WTC11 (cell line): ENCODE results near the gene PRUNE2.

Experiments used
- ETV6 ChIP-seq: sonication (generic); formaldehyde crosslinking; IDR thresholded peaks from 2 replicates; pipeline ENCODE4 v1.8.1; 2022; ENCODE audit warnings: mild to moderate bottlenecking, missing genetic modification reagents
- IRF2 ChIP-seq: sonication (generic); formaldehyde crosslinking; IDR thresholded peaks from 2 replicates; pipeline ENCODE4 v1.8.0; 2022; ENCODE audit warnings: low read depth, missing genetic modification reagents, borderline replicate concordance
- JUN ChIP-seq: sonication (generic); formaldehyde crosslinking; IDR thresholded peaks from 2 replicates; pipeline ENCODE4 v1.8.0; 2023; ENCODE audit warnings: mild to moderate bottlenecking, missing genetic modification reagents
- SOX15 ChIP-seq: fragments of 250-450 bp; sonication (Bioruptor Pico); IDR thresholded peaks from 2 replicates; pipeline ENCODE4 v1.9.0; 2021; ENCODE audit warnings: mild to moderate bottlenecking
- SP1 ChIP-seq: sonication (generic); formaldehyde crosslinking; conservative IDR thresholded peaks from 2 replicates; pipeline ENCODE4 v1.8.1; 2022; ENCODE audit warnings: missing genetic modification reagents
- ZNF219 ChIP-seq: sonication (generic); formaldehyde crosslinking; IDR thresholded peaks from 2 replicates; pipeline ENCODE4 v1.8.0; 2023; ENCODE audit warnings: missing genetic modification reagents, mild to moderate bottlenecking, borderline replicate concordance
- ZNF317 ChIP-seq: sonication (generic); formaldehyde crosslinking; IDR thresholded peaks from 2 replicates; pipeline ENCODE4 v1.8.1; 2023; ENCODE audit warnings: low read depth, mild to moderate bottlenecking, moderate library complexity, missing genetic modification reagents, borderline replicate concordance
- TF ChIP-seq, protein P1 (sequence below): fragments of 200-600 bp; IDR thresholded peaks from 2 replicates; pipeline ENCODE4 v1.8.0; 2022; ENCODE audit warnings: antibody characterized with exemption
- TF ChIP-seq, protein P2 (sequence below): sonication (generic); formaldehyde crosslinking; conservative IDR thresholded peaks from 2 replicates; pipeline ENCODE4 v1.8.1; 2022; ENCODE audit warnings: mild to moderate bottlenecking, missing genetic modification reagents
- TF ChIP-seq, protein P3 (sequence below): sonication (generic); formaldehyde crosslinking; IDR thresholded peaks from 2 replicates; pipeline ENCODE4 v1.8.1; 2022; ENCODE audit warnings: missing genetic modification reagents, borderline replicate concordance
- TF ChIP-seq, protein P4 (sequence below): sonication (generic); formaldehyde crosslinking; IDR thresholded peaks from 2 replicates; pipeline ENCODE4 v1.8.0; 2022; ENCODE audit warnings: mild to moderate bottlenecking, missing genetic modification reagents
- TF ChIP-seq, protein P5 (sequence below): sonication (generic); formaldehyde crosslinking; IDR thresholded peaks from 2 replicates; pipeline ENCODE4 v1.8.1; 2023; ENCODE audit warnings: mild to moderate bottlenecking, moderate library complexity, missing genetic modification reagents
- TF ChIP-seq, protein P6 (sequence below): sonication (generic); formaldehyde crosslinking; IDR thresholded peaks from 2 replicates; pipeline ENCODE4 v1.8.1; 2023; ENCODE audit warnings: mild to moderate bottlenecking, missing genetic modification reagents

DNA sequence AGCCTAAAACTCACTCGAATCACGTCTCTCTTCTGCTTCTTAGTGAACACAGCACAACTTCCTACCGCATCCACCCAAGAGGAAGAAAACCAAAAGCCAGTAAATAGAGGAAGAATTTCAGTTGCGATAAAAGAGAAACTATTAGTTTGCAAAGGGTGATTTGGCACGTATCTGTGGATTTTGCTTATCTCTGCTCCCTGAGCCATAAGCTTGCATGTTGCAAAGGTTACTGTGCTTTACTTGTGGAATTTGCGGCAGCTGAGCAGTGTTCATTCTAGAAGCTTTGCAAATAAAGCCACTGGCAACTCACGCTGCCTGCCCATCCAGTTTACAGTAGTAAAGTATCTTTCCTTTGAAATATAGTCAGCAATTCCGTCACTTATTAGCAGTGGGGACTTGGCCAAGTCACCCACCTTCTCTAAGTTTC, 290.7 kb downstream of the PRUNE2 start:
- no peak for TF ChIP-seq ETV6 (CRISPR knock-in tag)
- TF ChIP-seq SP1, result no peak
- TF ChIP-seq, protein P1, sequence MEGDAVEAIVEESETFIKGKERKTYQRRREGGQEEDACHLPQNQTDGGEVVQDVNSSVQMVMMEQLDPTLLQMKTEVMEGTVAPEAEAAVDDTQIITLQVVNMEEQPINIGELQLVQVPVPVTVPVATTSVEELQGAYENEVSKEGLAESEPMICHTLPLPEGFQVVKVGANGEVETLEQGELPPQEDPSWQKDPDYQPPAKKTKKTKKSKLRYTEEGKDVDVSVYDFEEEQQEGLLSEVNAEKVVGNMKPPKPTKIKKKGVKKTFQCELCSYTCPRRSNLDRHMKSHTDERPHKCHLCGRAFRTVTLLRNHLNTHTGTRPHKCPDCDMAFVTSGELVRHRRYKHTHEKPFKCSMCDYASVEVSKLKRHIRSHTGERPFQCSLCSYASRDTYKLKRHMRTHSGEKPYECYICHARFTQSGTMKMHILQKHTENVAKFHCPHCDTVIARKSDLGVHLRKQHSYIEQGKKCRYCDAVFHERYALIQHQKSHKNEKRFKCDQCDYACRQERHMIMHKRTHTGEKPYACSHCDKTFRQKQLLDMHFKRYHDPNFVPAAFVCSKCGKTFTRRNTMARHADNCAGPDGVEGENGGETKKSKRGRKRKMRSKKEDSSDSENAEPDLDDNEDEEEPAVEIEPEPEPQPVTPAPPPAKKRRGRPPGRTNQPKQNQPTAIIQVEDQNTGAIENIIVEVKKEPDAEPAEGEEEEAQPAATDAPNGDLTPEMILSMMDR, result no peak
- TF ChIP-seq, protein P2, sequence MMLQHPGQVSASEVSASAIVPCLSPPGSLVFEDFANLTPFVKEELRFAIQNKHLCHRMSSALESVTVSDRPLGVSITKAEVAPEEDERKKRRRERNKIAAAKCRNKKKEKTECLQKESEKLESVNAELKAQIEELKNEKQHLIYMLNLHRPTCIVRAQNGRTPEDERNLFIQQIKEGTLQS, result no peak
- no peak for TF ChIP-seq JUN (CRISPR knock-in tag)
- TF ChIP-seq SOX15 (CRISPR knock-in tag), result no peak
- TF ChIP-seq, protein P3, sequence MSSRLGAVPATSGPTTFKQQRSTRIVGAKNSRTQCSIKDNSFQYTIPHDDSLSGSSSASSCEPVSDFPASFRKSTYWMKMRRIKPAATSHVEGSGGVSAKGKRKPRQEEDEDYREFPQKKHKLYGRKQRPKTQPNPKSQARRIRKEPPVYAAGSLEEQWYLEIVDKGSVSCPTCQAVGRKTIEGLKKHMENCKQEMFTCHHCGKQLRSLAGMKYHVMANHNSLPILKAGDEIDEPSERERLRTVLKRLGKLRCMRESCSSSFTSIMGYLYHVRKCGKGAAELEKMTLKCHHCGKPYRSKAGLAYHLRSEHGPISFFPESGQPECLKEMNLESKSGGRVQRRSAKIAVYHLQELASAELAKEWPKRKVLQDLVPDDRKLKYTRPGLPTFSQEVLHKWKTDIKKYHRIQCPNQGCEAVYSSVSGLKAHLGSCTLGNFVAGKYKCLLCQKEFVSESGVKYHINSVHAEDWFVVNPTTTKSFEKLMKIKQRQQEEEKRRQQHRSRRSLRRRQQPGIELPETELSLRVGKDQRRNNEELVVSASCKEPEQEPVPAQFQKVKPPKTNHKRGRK (CRISPR knock-in tag), result no peak
- TF ChIP-seq ZNF317 (CRISPR knock-in tag), result no peak
- TF ChIP-seq, protein P4, sequence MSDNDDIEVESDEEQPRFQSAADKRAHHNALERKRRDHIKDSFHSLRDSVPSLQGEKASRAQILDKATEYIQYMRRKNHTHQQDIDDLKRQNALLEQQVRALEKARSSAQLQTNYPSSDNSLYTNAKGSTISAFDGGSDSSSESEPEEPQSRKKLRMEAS (CRISPR knock-in tag), result no peak
- TF ChIP-seq, protein P5, sequence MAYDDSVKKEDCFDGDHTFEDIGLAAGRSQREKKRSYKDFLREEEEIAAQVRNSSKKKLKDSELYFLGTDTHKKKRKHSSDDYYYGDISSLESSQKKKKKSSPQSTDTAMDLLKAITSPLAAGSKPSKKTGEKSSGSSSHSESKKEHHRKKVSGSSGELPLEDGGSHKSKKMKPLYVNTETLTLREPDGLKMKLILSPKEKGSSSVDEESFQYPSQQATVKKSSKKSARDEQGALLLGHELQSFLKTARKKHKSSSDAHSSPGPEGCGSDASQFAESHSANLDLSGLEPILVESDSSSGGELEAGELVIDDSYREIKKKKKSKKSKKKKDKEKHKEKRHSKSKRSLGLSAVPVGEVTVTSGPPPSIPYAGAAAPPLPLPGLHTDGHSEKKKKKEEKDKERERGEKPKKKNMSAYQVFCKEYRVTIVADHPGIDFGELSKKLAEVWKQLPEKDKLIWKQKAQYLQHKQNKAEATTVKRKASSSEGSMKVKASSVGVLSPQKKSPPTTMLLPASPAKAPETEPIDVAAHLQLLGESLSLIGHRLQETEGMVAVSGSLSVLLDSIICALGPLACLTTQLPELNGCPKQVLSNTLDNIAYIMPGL (CRISPR knock-in tag), result no peak
- TF ChIP-seq, protein P6, sequence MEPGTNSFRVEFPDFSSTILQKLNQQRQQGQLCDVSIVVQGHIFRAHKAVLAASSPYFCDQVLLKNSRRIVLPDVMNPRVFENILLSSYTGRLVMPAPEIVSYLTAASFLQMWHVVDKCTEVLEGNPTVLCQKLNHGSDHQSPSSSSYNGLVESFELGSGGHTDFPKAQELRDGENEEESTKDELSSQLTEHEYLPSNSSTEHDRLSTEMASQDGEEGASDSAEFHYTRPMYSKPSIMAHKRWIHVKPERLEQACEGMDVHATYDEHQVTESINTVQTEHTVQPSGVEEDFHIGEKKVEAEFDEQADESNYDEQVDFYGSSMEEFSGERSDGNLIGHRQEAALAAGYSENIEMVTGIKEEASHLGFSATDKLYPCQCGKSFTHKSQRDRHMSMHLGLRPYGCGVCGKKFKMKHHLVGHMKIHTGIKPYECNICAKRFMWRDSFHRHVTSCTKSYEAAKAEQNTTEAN (CRISPR knock-in tag), result no peak
- no peak for TF ChIP-seq IRF2 (CRISPR knock-in tag)
- no peak for TF ChIP-seq ZNF219 (CRISPR knock-in tag)
